HG03025 (cell line): Measurements from ENCODE around the gene MEX3A.
"Not testable (repeated sequence)": the region's sequence is repeated elsewhere in the genome, so short reads cannot be mapped to it uniquely, and the experiment has no call there.

Source experiments
- ATAC-seq: cut with Tn5 transposase; IDR thresholded peaks from one replicate; pipeline ENCODE4 v1.9.1; 2021; ENCODE audit warnings: mild to moderate bottlenecking, moderate library complexity; ENCODE audit not compliant: unreplicated experiment, low FRiP score

The MEX3A gene

DNA sequence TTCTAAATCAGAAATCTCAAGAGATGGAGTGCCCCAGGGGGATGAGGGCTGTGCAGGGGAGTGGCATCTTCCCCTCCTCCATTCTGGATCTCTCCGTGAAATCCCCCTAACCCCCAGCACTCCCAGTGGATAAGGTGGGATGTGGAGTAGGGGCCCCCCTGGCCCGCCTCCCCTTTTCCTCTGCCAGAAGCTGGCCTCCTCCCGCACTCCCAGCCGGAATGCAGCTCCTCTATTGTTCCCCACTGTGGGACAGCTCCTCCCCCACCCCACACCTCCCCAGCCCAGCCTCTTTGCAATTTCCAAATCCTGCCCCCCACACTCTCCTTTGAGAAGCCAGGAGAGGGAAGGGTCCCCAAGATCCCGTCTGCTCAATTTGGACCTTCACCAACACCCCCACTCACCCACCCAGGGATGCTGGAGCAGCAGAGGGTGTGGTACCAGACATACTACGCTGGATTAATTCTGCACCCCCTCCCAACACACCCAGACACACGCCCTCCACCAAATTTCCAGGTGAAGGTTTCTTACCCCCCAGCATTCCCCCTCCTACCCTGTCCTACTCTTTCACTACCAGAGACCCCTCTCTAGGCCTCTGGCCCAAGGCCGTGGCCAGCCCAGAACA, 1.9 kb downstream of the MEX3A start:
- ATAC-seq, result no peak

DNA sequence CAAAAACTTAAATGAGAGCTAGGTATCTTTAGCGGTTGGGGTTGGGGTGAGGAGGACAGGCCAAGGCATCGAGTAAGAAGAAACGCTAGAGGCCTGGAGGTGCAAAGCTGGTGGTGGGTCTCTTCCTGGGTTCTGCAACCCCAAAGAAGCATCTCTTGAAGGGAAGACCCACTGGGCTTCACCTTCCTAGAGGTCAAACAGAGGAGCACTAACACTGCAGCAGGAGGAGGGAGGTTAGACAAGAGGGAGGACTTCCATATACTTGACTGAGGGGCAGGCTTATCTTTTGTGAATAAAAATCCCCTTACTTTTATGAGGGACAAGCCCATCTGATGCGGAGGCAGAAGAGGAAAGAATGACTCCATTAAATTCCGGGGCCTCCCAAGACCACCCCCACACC, 2.5 kb downstream of the MEX3A start:
- ATAC-seq, result no peak

GRCh38 chr1:156078728-156079127, 3.5 kb downstream of the MEX3A start:
- no peak for ATAC-seq

DNA sequence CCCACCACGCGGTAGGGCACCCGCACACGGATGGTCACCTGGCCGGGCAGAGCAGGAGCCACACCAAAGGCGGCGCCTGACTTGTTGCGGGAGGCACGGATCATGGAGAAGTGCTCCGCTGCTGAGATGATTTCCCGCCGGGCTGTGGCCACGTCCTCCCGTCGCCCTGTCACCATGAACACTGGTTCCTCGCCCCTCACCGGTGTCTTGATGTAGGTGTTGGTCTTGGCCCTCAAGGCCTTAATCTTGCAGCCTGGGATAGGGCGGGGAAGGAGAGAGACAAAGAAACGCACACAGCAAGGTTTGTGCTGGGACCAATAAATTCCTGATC, 4.9 kb downstream of the MEX3A start:
- no peak for ATAC-seq

GRCh38 chr1:156076609-156077429, 5.4 kb downstream of the MEX3A start:
- no peak for ATAC-seq

GRCh38 chr1:156075775-156076204, 6.5 kb downstream of the MEX3A start:
- ATAC-seq, result no peak

DNA sequence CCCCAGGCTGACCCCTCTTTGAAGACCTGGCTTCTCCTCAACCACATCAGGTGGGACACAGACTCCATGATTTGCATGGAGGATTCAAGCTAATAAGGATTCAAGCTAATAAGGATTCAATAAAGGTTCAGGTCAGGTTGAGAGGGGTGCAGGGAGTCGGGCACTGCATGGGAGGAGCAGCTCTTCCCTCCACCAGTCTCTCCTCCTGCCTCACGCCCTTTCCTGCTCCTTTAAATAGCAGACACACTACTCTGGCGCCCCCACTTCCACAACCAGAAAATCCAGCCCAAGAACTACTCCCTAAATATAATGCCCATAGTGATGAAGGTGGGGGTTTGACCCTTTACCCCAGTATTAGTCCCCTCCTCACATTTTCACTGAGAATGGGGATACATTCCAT, 7.1 kb downstream of the MEX3A start:
- ATAC-seq, result no peak

DNA sequence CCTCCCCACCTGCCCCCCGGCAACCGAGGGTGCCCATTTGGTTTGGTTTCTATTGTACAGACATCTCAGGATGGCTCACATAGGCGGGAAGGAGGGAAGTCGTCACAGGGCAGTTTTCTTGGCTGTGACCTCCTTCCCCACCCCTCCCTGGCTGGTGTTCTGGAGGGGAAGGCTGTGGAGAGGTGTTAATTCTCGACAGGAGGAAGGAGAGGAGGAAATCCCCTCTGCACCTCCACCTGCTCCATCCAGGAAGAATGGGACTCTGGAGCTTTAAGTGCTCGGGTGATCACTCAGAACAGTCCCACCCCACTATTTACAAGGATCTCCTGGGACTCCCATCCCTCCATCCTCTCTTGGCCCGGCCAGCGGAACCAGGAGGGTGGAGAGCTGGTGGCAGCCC, 7.6 kb downstream of the MEX3A start:
- ATAC-seq, result no peak

- no peak for ATAC-seq
These were observed 8.5 kb downstream of the MEX3A start for GRCh38 chr1:156073740-156074139.

GRCh38 chr1:156073110-156073687, 9.1 kb downstream of the MEX3A start:
- no peak for ATAC-seq

GRCh38 chr1:156072251-156072650, 10.0 kb downstream of the MEX3A start:
- no peak for ATAC-seq

DNA sequence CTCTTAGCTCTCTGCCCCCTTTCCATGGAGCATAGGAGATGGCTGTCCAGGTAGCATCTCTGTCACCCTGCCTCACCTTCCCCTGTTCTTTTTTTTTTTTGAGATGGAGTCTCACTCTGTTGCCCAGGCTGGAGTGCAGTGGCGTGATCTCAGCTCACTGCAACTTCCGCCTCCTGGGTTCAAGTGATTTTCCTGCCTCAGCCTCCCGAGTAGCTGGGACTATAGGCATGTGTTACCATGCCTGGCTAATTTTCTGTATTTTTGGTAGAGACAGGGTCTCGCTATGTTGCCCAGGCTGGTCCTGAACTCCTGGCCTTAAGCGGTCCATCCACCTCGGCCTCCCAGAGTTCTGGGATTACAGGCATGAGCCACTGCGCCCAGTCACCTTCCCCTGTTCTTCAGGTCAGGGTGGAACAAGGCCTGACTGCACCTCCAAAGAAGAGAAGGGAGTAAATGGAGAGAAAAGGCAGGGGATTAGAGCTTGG, 10.9 kb downstream of the MEX3A start:
- not testable (repeated sequence) for ATAC-seq

DNA sequence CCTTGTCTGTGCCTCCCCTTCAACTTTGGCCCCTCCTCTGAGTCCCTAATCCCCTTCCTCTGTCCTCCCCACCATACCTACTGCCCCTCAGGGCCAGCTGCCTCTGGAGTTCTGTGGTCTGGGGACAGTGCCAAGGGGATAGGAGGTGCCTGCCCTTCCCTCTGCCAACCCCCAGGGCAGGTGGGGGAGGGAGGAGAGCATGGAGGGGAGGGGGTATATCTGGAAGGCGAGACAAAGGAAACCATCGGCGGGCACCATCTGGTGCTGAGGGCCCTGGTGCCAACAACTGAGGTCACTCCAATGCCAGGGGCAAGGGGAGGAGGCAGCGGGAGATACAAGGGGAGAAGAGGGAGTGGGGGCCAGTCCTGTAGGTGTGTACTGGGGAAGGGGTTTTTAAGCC, 11.7 kb downstream of the MEX3A start:
- ATAC-seq, result no peak

GRCh38 chr1:156069490-156070455, 12.5 kb downstream of the MEX3A start:
- no peak for ATAC-seq

GRCh38 chr1:156067262-156067661, 15.0 kb downstream of the MEX3A start:
- ATAC-seq, result no peak

- no peak for ATAC-seq
These were observed 16.4 kb downstream of the MEX3A start for GRCh38 chr1:156065871-156066270.

GRCh38 chr1:156065212-156065611, 17.1 kb downstream of the MEX3A start:
- ATAC-seq, result no peak

- ATAC-seq, result no peak
These were observed 17.6 kb downstream of the MEX3A start for GRCh38 chr1:156064615-156065014.

DNA sequence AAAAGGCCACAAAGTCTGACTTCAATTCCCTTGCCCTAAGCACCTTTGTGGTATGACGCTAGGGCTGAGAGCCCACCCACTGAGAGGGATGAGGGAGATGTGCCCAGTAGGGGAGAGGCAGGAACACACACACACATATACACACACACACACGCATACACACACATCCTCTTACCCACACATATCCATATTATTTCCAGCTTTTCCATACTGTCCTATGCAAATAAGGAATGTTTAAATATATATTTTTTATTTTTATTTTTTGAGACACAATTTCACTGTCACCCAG, 18.3 kb downstream of the MEX3A start:
- ATAC-seq, result no peak

GRCh38 chr1:156062189-156062588, 20.1 kb downstream of the MEX3A start:
- ATAC-seq, result no peak
